IPS-20b (cell line): ENCODE data around the gene TEX22.
"Not testable (repeated sequence)": the region's sequence is repeated elsewhere in the genome, so short reads cannot be mapped to it uniquely, and the experiment has no call there.

Experiments used
- H3K27ac ChIP-seq: one replicate; pipeline ENCODE4 v1.5.1; 2013; ENCODE audit warnings: low read length
- H3K27me3 ChIP-seq: 2 replicates; pipeline ENCODE4 v1.6.1; 2013; ENCODE audit warnings: mild to moderate bottlenecking, low read length, inconsistent platforms; ENCODE audit not compliant: insufficient read depth
- H3K36me3 ChIP-seq: 2 replicates; pipeline ENCODE4 v1.6.1; 2013; ENCODE audit warnings: low read depth, mild to moderate bottlenecking, inconsistent platforms, low read length, moderate library complexity; ENCODE audit not compliant: insufficient read depth
- H3K4me1 ChIP-seq: 2 replicates; pipeline ENCODE4 v1.6.1; 2013; ENCODE audit warnings: mild to moderate bottlenecking, control low read depth, inconsistent platforms, low read length, moderate library complexity; ENCODE audit not compliant: insufficient read depth
- H3K4me3 ChIP-seq: 2 replicates; pipeline ENCODE4 v1.5.1; 2013; ENCODE audit warnings: mild to moderate bottlenecking, low read length, inconsistent platforms
- H3K9ac ChIP-seq: 2 replicates; pipeline ENCODE4 v1.6.1; 2013; ENCODE audit warnings: low read depth, mild to moderate bottlenecking, inconsistent platforms, low read length, moderate library complexity
- H3K9me3 ChIP-seq: 2 replicates; pipeline ENCODE4 v1.6.1; 2013; ENCODE audit warnings: mild to moderate bottlenecking, low read depth, low read length, inconsistent platforms; ENCODE audit not compliant: insufficient read depth

Gene TEX22

DNA sequence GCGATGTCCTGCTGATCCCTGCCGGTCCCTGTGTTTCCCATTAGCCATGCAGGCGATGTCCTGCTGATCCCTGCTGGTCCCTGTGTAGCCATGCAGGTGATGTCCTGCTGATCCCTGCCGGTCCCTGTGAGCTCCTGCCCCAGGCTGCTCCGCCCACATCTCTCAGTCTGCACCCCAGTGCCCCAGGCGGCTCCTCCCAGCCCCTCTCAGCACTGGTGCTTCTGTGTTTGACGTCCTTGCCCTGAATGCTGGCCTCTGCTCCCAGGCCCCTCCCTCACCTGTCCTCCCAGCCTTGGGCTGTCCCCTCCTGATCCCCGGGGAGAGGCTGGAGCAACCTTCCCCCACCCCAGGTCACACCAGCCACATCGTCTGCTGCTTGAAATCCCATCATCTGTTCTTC lies 41.4 kb upstream of the TEX22 start:
- H3K27me3 ChIP-seq, result no peaks in the 10 kb centered on the region
- peaks cover 1% of the 10 kb centered on the region for H3K4me1 ChIP-seq
- H3K27ac ChIP-seq, result no peak overlapping the region
- no peak overlapping the region for H3K9ac ChIP-seq
- no peaks in the 10 kb centered on the region for H3K36me3 ChIP-seq
- H3K9me3 ChIP-seq, result no peaks in the 10 kb centered on the region
- no peak overlapping the region for H3K4me3 ChIP-seq

- no peaks in the 10 kb centered on the region; the same call in 1 of the 2 replicates for H3K4me1 ChIP-seq
- H3K27ac ChIP-seq, result no peak overlapping the region
- no peak overlapping the region for H3K9ac ChIP-seq
- no peak overlapping the region for H3K4me3 ChIP-seq
- no peaks in the 10 kb centered on the region for H3K9me3 ChIP-seq
- H3K36me3 ChIP-seq, result no peaks in the 10 kb centered on the region
- H3K27me3 ChIP-seq, result no peaks in the 10 kb centered on the region
Observed at GRCh38 chr14:105357626-105358025, 40.7 kb upstream of the TEX22 start.

- Histone ChIP-seq H3K36me3 (no peaks in the 10 kb centered on the region), H3K9me3 (no peaks in the 10 kb centered on the region), H3K4me3 (no peak overlapping the region)
Observed at GRCh38 chr14:105358140-105358846, 40.0 kb upstream of the TEX22 start.

GRCh38 chr14:105358943-105359342 lies 39.4 kb upstream of the TEX22 start:
- Histone ChIP-seq H3K9me3 (no peaks in the 10 kb centered on the region), H3K4me3 (no peak overlapping the region), H3K27me3 (peaks cover 5% of the 10 kb centered on the region), H3K4me1 (no peaks in the 10 kb centered on the region; the same call in 1 of the 2 replicates), H3K9ac (no peak overlapping the region), H3K27ac (no peak overlapping the region), H3K36me3 (no peaks in the 10 kb centered on the region)

More at GRCh38 chr14:105358140-105358846, 40.0 kb upstream of the TEX22 start:
- Histone ChIP-seq H3K27ac (no peak overlapping the region), H3K27me3 (peaks cover 3% of the 10 kb centered on the region), H3K4me1 (no peaks in the 10 kb centered on the region; the same call in 1 of the 2 replicates), H3K9ac (no peak overlapping the region)

GRCh38 chr14:105361412-105361811 lies 36.9 kb upstream of the TEX22 start:
- H3K27me3 ChIP-seq, H3K4me3 ChIP-seq, H3K4me1 ChIP-seq, H3K9ac ChIP-seq, H3K27ac ChIP-seq, H3K36me3 ChIP-seq, H3K9me3 ChIP-seq: not testable (repeated sequence)

DNA sequence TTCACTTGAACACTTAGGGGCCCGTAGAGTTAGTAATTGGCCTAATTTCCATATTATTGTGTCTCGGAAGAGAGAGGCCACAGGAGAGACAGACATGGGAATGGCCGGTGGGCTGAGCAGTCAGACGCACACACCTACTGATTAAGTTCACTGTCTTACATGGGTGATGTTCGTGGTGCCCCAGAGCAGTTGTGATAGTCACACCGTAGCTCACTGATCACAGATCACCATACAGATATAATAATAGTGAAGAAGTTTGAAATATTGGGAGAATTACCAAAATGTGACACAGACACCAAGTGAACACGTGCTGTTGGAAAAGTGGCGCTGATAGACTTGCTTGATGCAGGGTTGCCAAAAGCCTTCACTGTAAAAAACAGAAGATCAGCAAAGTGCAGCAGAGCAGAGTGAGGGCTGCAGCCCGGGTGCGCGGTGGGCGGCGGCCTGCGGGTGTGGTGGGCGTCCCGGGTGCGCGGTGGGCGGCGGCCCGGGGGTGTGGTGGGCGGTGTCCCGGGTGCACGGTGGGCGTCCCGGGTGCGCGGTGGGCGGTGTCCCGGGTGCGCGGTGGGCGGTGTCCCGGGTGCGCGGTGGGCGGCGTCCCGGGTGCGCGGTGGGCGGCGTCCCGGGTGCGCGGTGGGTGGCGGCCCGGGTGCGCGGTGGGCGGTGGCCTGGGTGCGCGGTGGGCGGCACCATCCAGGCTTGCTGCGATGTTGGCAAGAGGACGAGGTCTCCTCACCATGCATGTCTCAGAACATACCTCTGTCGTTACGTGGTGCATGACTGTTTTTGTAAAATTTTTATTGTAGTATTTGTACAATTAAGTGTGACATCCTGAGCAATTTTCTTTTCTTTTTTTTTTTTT lies 34.3 kb upstream of the TEX22 start:
- Histone ChIP-seq H3K27me3 (peaks cover 5% of the 10 kb centered on the region), H3K9ac (no peak overlapping the region), H3K36me3 (no peaks in the 10 kb centered on the region), H3K27ac (no peak overlapping the region), H3K9me3 (no peaks in the 10 kb centered on the region), H3K4me3 (no peak overlapping the region), H3K4me1 (no peaks in the 10 kb centered on the region)

DNA sequence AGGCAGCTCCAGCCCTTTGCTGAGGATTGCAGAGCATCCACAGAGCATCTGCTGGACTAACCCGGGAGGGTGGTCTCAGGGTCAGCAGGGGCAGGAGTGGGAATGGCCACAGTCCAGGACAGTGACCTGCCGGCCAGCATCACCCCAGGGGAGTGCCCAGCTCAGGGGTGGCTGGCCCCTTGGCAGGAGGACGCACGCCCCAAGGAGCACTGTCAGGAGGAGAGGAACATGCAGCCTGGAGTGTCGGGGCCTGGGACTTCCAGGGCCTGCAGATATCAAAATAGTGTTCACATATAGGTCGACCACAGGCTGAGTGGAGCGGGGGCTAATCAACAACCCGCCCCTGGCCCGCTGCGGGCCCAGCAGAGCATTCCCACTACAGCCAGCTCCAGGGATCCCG lies 33.2 kb upstream of the TEX22 start:
- H3K27ac ChIP-seq, result no peak overlapping the region
- H3K9me3 ChIP-seq, result no peaks in the 10 kb centered on the region
- no peaks in the 10 kb centered on the region for H3K36me3 ChIP-seq
- no peak overlapping the region for H3K4me3 ChIP-seq
- H3K9ac ChIP-seq, result no peak overlapping the region
- H3K27me3 ChIP-seq, result peaks cover 5% of the 10 kb centered on the region
- H3K4me1 ChIP-seq, result no peaks in the 10 kb centered on the region

GRCh38 chr14:105365681-105366080 lies 32.7 kb upstream of the TEX22 start:
- Histone ChIP-seq H3K27me3 (peaks cover 5% of the 10 kb centered on the region), H3K36me3 (no peaks in the 10 kb centered on the region), H3K4me3 (no peak overlapping the region), H3K4me1 (no peaks in the 10 kb centered on the region), H3K27ac (no peak overlapping the region), H3K9ac (no peak overlapping the region), H3K9me3 (no peaks in the 10 kb centered on the region)

DNA sequence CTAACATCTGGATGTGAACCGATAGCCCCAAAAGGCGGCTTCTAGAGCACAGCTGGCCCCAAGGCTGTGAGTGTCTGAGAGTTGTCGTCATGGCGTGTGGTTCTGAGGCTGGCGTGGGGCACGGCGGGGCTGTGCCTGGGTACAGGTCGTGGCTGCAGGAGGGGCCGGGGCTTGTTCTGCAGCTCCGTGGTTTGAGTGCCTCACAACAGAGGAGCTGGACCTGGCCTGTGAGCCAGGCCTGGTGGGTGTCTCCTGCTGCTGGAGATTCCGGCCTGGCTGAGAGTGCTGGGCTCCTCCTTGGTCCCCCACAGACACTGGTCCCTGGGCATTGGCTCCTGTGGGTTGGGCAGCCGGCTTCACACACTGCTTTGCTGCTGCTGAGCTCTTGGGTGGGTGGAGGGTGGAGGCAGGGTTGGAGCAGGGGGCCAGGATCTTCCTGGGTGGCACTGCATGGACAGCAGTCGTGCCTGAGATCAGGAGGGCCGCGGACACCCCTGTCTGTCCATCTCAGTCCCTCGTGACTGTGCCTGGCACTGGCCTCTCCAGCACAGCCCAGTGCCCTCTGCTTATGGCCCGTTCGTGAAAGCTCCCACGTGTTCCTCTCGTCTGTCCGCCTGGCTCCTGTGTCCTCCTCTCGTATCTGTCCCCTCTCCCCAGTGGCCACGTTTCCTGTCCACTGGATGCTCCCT lies 31.8 kb upstream of the TEX22 start:
- Histone ChIP-seq H3K9ac (no peak overlapping the region), H3K9me3 (no peaks in the 10 kb centered on the region), H3K36me3 (no peaks in the 10 kb centered on the region), H3K4me1 (no peaks in the 10 kb centered on the region), H3K27me3 (peaks cover 5% of the 10 kb centered on the region), H3K27ac (no peak overlapping the region), H3K4me3 (no peak overlapping the region)

DNA sequence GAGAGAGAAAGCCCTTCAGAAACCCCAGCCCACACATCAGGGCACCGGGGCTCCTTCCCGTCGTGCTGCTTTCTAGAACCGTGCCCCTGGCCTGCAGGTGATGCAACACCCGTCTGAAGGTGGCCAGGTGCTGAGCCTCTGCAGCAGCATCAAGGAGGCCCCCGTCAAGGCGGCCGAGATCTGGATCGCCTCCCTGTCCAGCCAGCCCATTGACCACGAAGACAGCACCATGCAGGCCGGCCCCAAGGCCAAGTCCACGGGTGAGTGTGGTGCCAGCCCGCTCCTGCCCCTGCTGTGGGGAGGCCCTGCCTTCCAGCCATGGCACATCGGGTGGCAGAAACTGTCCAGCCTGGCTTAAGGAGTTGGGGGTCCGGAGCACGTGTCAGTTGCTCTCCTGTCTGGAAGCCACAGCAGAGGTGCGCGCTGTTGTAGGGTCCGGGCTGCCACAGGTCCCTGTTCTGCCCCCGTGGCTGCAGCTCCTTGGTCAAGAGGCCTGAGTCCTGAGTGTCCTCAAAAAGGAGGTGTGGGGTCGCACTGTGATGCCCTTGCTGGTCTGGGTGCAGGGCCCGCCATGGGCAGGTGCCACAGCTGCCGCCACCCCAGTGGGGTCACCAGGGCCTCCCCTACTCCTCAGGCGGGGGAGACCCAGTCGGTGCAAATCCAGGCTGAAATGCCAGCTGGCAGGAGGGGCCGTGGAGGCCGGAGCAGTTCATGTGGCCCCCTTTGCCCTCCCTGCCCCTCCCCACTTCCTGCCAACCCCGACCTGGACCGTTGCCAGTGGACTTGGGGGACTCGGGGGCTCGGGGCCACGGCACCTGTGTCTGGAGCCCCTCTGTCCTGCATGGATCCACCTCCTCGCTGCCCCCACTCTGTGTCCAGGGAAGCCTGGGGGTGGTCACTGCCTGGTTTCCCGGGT lies 31.0 kb upstream of the TEX22 start:
- Histone ChIP-seq H3K27me3 (peaks cover 5% of the 10 kb centered on the region), H3K36me3 (0 out of 2 replicates have a peak, but pooled peaks cover 3% of the 10 kb centered on the region), H3K4me3 (no peak overlapping the region), H3K9ac (no peak overlapping the region), H3K9me3 (no peaks in the 10 kb centered on the region), H3K4me1 (no peaks in the 10 kb centered on the region), H3K27ac (no peak overlapping the region)

DNA sequence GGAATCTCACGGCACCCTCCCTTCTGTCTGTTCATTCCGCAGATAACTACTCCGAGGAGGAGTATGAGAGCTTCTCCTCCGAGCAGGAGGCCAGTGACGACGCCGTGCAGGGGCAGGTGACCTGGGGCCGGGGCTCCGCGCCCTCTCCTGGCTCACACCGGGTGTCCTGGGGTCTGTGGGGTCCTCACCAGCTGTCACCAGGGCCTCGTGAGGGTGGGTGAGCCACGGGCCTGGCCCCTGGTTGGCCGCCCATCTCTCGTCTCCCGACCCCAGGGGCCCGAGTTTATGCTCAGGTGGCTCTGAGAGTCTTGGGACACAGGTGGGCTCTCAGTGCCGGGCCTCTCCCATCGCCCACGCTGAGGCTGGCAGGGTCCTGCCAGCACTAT lies 30.3 kb upstream of the TEX22 start:
- H3K4me1 ChIP-seq, result no peaks in the 10 kb centered on the region
- 0 out of 2 replicates have a peak, but pooled peaks cover 3% of the 10 kb centered on the region for H3K36me3 ChIP-seq
- H3K27ac ChIP-seq, result no peak overlapping the region
- H3K27me3 ChIP-seq, result peaks cover 5% of the 10 kb centered on the region
- H3K4me3 ChIP-seq, result no peak overlapping the region
- no peaks in the 10 kb centered on the region for H3K9me3 ChIP-seq
- no peak overlapping the region for H3K9ac ChIP-seq
